HG02973 (cell line): ENCODE results near the gene COX20.

Experiments used
- ATAC-seq: cut with Tn5 transposase; IDR thresholded peaks from one replicate; pipeline ENCODE4 v1.9.1; 2021; ENCODE audit warnings: moderate library complexity; ENCODE audit not compliant: unreplicated experiment

The COX20 gene

GRCh38 chr1:244869950-244870349 is 34.5 kb downstream of the COX20 start:
- ATAC-seq, result no peak

GRCh38 chr1:244874974-244875579 is 39.6 kb downstream of the COX20 start:
- ATAC-seq, result no peak

- no peak for ATAC-seq
These were observed 40.9 kb downstream of the COX20 start for GRCh38 chr1:244876228-244876910.

DNA sequence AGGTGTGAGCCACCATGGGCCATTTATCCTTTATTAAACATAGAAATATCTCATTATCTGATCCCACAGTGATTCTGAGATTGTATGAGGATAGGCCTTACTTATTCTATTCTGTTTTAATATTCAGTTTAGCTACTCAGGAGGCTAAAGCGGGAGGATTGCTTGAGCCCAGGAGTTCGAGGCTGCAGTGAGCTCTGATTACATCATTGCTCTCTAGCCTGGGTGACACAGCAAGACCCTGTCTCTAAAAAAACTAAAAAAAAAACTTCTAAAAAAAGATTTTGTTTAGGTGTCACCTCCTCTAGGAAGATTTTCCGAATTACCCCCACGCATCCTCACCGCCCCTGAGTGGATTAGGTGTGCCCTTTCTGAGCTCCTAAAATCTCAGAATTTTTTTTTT is 43.2 kb downstream of the COX20 start:
- ATAC-seq, result no peak

DNA sequence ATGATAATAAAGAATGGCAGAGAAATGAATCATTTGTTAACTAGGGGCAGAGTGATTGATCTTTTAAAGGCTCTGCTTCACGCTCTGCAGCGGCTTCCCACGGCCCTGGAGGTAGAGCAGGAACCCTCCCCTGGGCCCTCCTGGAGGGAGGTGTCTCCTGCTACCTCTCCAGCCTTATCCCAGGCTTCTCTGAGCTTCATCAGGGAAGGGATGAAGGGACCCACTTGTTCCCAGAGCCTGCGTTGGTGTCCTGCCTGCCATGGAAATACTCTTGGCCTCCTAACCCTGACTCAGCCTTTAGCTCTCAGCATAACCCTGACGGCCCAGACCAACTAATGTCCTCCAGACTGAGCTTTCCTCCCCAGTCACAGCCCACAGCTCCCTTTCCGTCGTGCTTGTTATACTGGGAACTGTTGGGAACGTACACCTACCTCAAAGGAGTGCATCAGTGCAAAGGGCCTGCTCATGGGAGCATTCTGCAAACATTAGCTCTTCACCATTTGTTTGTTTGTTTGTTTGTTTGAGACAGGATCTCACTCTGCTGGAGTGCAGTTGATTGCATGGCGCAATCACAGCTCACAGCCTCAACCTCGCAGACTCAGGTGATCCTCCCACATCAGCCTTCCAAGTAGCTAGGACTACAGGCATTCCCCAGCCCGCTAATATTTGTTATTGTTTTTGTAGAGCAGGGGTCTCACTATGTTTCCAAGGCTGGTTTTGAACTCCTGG is 46.3 kb downstream of the COX20 start:
- no peak for ATAC-seq

DNA sequence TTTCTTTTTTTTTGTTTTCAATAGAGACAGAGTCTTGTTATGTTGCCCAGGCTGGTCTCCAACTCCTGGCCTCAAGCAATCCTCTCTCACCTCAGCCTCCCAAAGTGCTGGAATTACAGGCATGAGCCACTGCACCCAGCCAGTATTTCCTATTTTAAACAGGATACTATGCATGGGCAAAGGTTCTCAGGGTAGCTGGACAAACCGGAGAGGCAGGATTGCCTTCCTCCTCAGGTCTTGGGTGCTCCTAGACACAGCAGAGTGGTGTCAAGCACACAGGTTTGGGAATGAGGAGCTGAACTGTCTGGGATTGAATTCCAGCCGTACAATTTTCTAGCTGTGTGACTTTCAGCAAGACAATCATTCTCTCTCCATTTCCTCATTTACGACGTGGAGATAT is 51.8 kb downstream of the COX20 start:
- no peak for ATAC-seq

DNA sequence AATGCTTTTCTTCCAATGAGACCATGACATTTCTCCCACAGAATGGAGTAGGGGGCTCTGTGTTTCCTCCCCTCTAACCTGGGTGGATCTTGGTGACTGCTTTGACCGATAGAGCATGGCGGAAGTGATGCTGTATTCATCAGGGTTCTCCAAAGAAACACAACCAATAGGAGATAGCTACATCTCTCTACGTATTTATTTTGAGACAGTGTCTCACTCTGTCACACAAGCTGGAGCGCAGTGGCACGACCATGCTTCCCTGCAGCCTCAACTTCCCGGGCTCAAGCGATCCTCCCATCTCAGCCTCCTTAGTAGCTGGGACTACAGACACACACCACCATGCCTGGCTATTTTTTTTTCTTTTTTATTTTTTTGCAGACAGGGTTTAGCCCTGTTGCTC is 58.4 kb downstream of the COX20 start:
- ATAC-seq, result no peak
